Activated B cell treated with CpG ODN at 0.5 μM for 24 hours (primary cell): Measurements from ENCODE around the gene ANGPTL2. TPM values are rescaled to one million over a fixed set of nuclear protein-coding genes. Genes with fewer than 3 reads are reported as not detected.

Source experiments
- ATAC-seq: fragments of 200-7000 bp; cut with Tn5 transposase; one replicate; pipeline ENCODE4 v1.10.0; 2021; ENCODE audit warnings: low read depth, mild to moderate bottlenecking, moderate library complexity
- CTCF ChIA-PET: fragments of 350-600 bp; sonication (Branson Sonifier 250); formaldehyde crosslinking; loops from one replicate; lab custom pipeline; 2021; ENCODE audit warnings: antibody characterized with exemption; lab: Charles Lee
- POLR2A ChIA-PET: fragments of 350-600 bp; sonication (Branson Sonifier 250); formaldehyde crosslinking; loops from one replicate; lab custom pipeline; 2021; ENCODE audit warnings: antibody characterized with exemption; lab: Charles Lee
- DNase-seq: peaks from one replicate; pipeline ENCODE4 v3.0.0; 2022
- H3K27ac Mint-ChIP-seq: one replicate; pipeline ENCODE4 v1.8.0; 2020; ENCODE audit warnings: mixed read lengths
- H3K27me3 Mint-ChIP-seq: one replicate; pipeline ENCODE4 v1.8.0; 2021; ENCODE audit warnings: mixed read lengths
- H3K36me3 Mint-ChIP-seq: one replicate; pipeline ENCODE4 v1.8.0; 2021; ENCODE audit warnings: low read depth, mixed read lengths
- H3K4me1 Mint-ChIP-seq: one replicate; pipeline ENCODE4 v1.8.0; 2021; ENCODE audit warnings: mixed read lengths
- H3K4me3 Mint-ChIP-seq: one replicate; pipeline ENCODE4 v1.8.0; 2020; ENCODE audit warnings: mild to moderate bottlenecking, mixed read lengths
- H3K9me3 Mint-ChIP-seq: one replicate; pipeline ENCODE4 v1.8.0; 2020; ENCODE audit warnings: mixed read lengths
- CTCF ChIP-seq: fragments of 200-600 bp; IDR thresholded peaks from one replicate; pipeline ENCODE4 v1.8.0; 2022; ENCODE audit warnings: antibody characterized with exemption, mild to moderate bottlenecking
- intact Hi-C: fragments of 100-400 bp; cut with micrococcal nuclease; formaldehyde crosslinking; loops from one replicate; pipeline ENCODE4 v1.15.1; 2024
- total RNA-seq: library from RNA; stranded (reverse); gene quantifications from 2 replicates; pipeline ENCODE4 v1.2.3, GENCODE V29; 2022

ANGPTL2 gene
- total RNA-seq, 1 donor from 2014 or later = not detected

- Mint-ChIP-seq H3K4me1 (no peaks in the 10 kb centered on the region), H3K9me3 (no peaks in the 10 kb centered on the region), H3K4me3 (no peak overlapping the region), H3K36me3 (no peaks in the 10 kb centered on the region), H3K27ac (no peak overlapping the region), H3K27me3 (no peaks in the 10 kb centered on the region)
- no peak for DNase-seq
- POLR2A ChIA-PET = no interaction called here
- CTCF ChIA-PET = no interaction called here
- no peak for TF ChIP-seq CTCF
- intact Hi-C loops = no loop called here
- ATAC-seq = no peak
These were observed 13.8 kb upstream of the ANGPTL2 start for GRCh38 chr9:127136081-127136879.

- TF ChIP-seq CTCF = no peak
- Mint-ChIP-seq H3K4me3 (no peak overlapping the region), H3K4me1 (no peaks in the 10 kb centered on the region), H3K36me3 (no peaks in the 10 kb centered on the region), H3K9me3 (no peaks in the 10 kb centered on the region), H3K27ac (no peak overlapping the region), H3K27me3 (no peaks in the 10 kb centered on the region)
- POLR2A ChIA-PET = no interaction called here
- no peak for ATAC-seq
- intact Hi-C loops = no loop called here
- CTCF ChIA-PET = no interaction called here
- DNase-seq = no peak
These were observed 12.8 kb upstream of the ANGPTL2 start for GRCh38 chr9:127135056-127135745.

GRCh38 chr9:127133739-127134167 is 11.3 kb upstream of the ANGPTL2 start:
- ChIA-PET POLR2A (no interaction called here), CTCF (no interaction called here)
- no peak for DNase-seq
- H3K4me3 Mint-ChIP-seq = no peak overlapping the region
- no peak for ATAC-seq
- H3K36me3 Mint-ChIP-seq = no peaks in the 10 kb centered on the region
- H3K27ac Mint-ChIP-seq = no peak overlapping the region
- TF ChIP-seq CTCF = no peak
- intact Hi-C loops = no loop called here
- H3K27me3 Mint-ChIP-seq = no peaks in the 10 kb centered on the region
- H3K9me3 Mint-ChIP-seq = no peaks in the 10 kb centered on the region
- H3K4me1 Mint-ChIP-seq = no peaks in the 10 kb centered on the region

- no peak overlapping the region for H3K27ac Mint-ChIP-seq
- no peaks in the 10 kb centered on the region for H3K27me3 Mint-ChIP-seq
- no peak overlapping the region for H3K4me3 Mint-ChIP-seq
- no peaks in the 10 kb centered on the region for H3K4me1 Mint-ChIP-seq
- no peak for DNase-seq
- H3K36me3 Mint-ChIP-seq = no peaks in the 10 kb centered on the region
- no peak for TF ChIP-seq CTCF
- ATAC-seq = no peak
- POLR2A ChIA-PET = no interaction called here
- CTCF ChIA-PET = no interaction called here
- intact Hi-C loops = no loop called here
- H3K9me3 Mint-ChIP-seq = no peaks in the 10 kb centered on the region
These were observed 10.6 kb upstream of the ANGPTL2 start for GRCh38 chr9:127132921-127133647.

GRCh38 chr9:127132375-127132774 is 9.9 kb upstream of the ANGPTL2 start:
- Mint-ChIP-seq H3K4me3 (no peak overlapping the region), H3K27me3 (no peaks in the 10 kb centered on the region), H3K4me1 (no peaks in the 10 kb centered on the region), H3K9me3 (no peaks in the 10 kb centered on the region), H3K36me3 (no peaks in the 10 kb centered on the region), H3K27ac (no peak overlapping the region)
- DNase-seq (no peak), ATAC-seq (no peak)
- intact Hi-C loops = no loop called here
- CTCF ChIA-PET = no interaction called here
- POLR2A ChIA-PET = no interaction called here
- no peak for TF ChIP-seq CTCF
